DMS114 treated with DMSO at 0.1 percent for 48 hours (cell line): ENCODE results near the gene CCDC77.

ENCODE experiments used
- DNase-seq: peaks from one replicate; lab custom pipeline; 2025; ENCODE audit not compliant: unreplicated experiment; lab: John Stamatoyannopoulos, UW

Gene CCDC77

GRCh38 chr12:480831-481816, 79.7 kb downstream of the CCDC77 start:
- no peak for DNase-seq

GRCh38 chr12:482061-482460, 80.6 kb downstream of the CCDC77 start:
- no peak for DNase-seq

- DNase-seq, result no peak
These were observed 82.7 kb downstream of the CCDC77 start for GRCh38 chr12:484096-484495.

DNA sequence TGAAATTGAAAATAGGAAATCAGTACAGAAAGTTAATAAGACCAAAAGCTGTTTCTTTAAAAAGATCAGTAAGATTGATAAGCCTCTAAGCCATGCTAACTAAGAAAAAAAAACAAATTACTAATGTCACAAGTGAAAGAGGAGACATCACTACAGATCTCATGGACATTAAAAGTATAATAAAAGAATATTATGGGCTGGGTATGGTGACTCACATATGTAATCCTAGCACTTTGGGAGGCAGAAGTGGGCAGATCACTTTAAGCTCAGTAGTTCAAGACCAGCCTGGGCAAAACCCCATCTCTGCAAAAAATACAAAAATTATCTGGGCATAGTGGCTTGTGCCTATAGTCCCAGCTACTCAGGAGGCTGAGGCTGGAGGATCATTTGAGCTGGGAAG, 88.8 kb downstream of the CCDC77 start:
- no peak for DNase-seq
